ENCODE data around the gene STIP1. TPM values are rescaled to one million over a fixed set of nuclear protein-coding genes. Genes with fewer than 3 reads are reported as not detected.

Gene STIP1
- total and polyA plus RNA-seq, 9 of the 15 experiments (the other 6 are each of a cell fraction or from before 2014, with no cell fraction given) = 58.1 to 465 (median 346) TPM

DNA sequence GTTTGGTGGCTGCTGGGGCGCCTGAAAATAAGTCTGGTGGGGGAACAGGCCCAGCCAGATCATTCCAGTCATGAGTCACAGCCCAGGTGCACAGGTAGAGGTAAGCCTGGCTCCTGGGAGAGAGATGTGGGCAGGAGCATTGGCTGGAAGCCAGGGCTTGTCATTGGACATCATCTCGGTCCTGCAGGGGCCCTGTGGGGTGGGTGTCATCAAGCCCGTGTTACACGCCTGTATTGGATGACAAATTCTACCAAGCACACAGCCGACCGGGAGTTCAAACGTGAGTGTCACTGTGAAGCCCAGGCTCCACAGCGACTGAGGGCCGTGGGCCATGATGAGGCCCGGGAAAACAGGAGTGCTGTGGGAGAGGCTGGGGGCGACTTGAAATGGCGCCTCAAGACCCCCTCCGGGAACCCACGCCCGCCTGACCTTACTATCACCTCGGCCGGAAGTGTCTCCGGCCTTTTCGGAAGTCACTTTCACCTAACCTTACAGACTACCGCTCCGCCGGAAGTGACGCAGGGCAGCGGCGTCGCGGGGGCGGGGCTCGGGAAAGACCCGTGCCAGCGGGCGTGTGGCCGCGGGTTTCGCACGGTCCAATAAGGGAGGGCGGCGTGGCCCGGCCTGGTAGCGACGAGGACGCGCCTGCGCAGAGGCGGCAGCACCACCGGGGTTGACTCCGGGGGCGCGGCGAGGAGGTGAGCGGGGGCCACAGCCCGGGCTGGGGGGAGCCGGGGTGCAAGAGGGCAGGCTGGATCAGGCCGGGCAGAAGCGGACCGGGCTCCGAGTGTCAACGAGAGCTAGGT is 54.7 kb downstream of the STIP1 start, which contains the start of gene FKBP2 (continued):
- TF ChIP-seq PHF21A (IDR thresholded peaks at IDR 0.05; ENCODE audit: borderline replicate concordance, low read depth) = 0 out of 2 replicates have a peak, but pooled peaks have one; percentile 42
- peak; percentile 96 for TF ChIP-seq POLR2G (IDR thresholded peaks at IDR 0.05; ENCODE audit: low read depth, low read length)
- 0 out of 2 replicates have a peak, but pooled peaks have one; percentile 46 for TF ChIP-seq RBM14 (IDR thresholded peaks at IDR 0.05; ENCODE audit: borderline replicate concordance, insufficient read depth, low read depth, low read length)
- peak; percentile 44 to 62; a peak in 1 of 4 replicates for TF ChIP-seq SIN3A (IDR thresholded peaks at IDR 0.05; ENCODE audit: borderline replicate concordance in 2 of 2, control insufficient read depth in 1 of 2, low read depth in 2 of 2, low read length in 2 of 2)
- peak; percentile 91 for TF ChIP-seq ZEB2 (IDR thresholded peaks at IDR 0.05)
- TF ChIP-seq ZNF639 (CRISPR knock-in tag; conservative IDR thresholded peaks at IDR 0.05 in 1 of 2, IDR thresholded peaks at IDR 0.05 in 1 of 2) = peak in 1 of 2 experiments; percentile 97; a peak in 2 of 4 replicates
- TF ChIP-seq XRCC3 (IDR thresholded peaks at IDR 0.05) = no peak
- peak; percentile 44 for TF ChIP-seq RB1 (IDR thresholded peaks at IDR 0.05; ENCODE audit: low read depth)
- no peak for TF ChIP-seq ZNF785 (CRISPR knock-in tag; IDR thresholded peaks at IDR 0.05)
- peak; percentile 90 for TF ChIP-seq HMGN3 (IDR thresholded peaks at IDR 0.05; ENCODE audit: borderline replicate concordance, extremely low read depth, insufficient read length, low read depth, low read length)
- TF ChIP-seq ZNF740 (CRISPR knock-in tag; IDR thresholded peaks at IDR 0.05) = 0 out of 2 replicates have a peak, but pooled peaks have one; percentile 43
- TF ChIP-seq ZNF740 (tag; IDR thresholded peaks at IDR 0.05) = 0 out of 4 replicates have a peak, but pooled peaks of 1 of the 2 experiments have one; percentile 35
- no peak for TF ChIP-seq DDX20 (tag; IDR thresholded peaks at IDR 0.05; ENCODE audit: low read depth)
- no peak for TF ChIP-seq MCM7 (IDR thresholded peaks at IDR 0.05)
- TF ChIP-seq ZNF76 (CRISPR knock-in tag; IDR thresholded peaks at IDR 0.05; ENCODE audit: borderline replicate concordance) = 0 out of 2 replicates have a peak, but pooled peaks have one; percentile 10
- TF ChIP-seq BRD4 (IDR thresholded peaks at IDR 0.05) = peak; percentile 67; the same call in 1 of the 2 replicates
- peak; percentile 85 for TF ChIP-seq E2F8 (IDR thresholded peaks at IDR 0.05; ENCODE audit: low read depth, partially characterized antibody)
- TF ChIP-seq MCM3 (IDR thresholded peaks at IDR 0.05) = no peak
- TF ChIP-seq POLR2H (tag; IDR thresholded peaks at IDR 0.05; ENCODE audit: low read depth) = peak; percentile 93
- no peak for TF ChIP-seq ADNP (tag; IDR thresholded peaks at IDR 0.05)
- TF ChIP-seq DPF2 (IDR thresholded peaks at IDR 0.05) = peak; percentile 59
- peak; percentile 15; the same call in 1 of the 2 replicates for TF ChIP-seq TEAD4 (IDR thresholded peaks at IDR 0.05; ENCODE audit: low read length)
- TF ChIP-seq TEAD4 (CRISPR knock-in tag; IDR thresholded peaks at IDR 0.05; ENCODE audit: borderline replicate concordance) = no peak
